COLO668 (cell line): Measurements from ENCODE around the gene KRTAP8-1.
A peak's percentile ranks its signal among the peaks of the same experiment; 100 is the strongest.

Experiments
- DNase-seq: peaks from one replicate; lab custom pipeline; 2025; ENCODE audit not compliant: unreplicated experiment; lab: John Stamatoyannopoulos, UW

Gene KRTAP8-1, protein sequence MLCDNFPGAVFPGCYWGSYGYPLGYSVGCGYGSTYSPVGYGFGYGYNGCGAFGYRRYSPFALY

DNA sequence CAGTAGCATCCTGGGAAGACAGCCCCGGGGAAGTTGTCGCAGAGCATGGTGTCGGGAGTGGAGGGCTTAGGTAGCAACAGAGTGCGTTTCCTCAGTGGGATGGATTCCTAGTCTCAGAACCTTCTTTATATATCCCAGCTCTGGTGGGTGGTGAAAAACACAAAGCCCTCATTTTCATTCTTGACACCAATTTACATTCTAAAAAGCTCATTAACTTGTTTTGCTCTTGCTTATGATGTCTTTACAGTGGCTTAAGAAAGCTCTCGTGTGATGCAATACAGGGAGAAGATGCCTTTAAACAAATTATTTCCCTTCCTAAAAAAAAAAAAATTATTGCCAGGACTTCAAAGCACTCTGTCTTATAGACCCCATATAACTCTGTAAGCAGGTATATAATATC, at the start of gene KRTAP8-1:
TSS of gene KRTAP8-1 (minus strand) at position 101 of the 400 bp plus-strand sequence. CDS start at position 47, 54 bp downstream.
- no peak for DNase-seq

DNA sequence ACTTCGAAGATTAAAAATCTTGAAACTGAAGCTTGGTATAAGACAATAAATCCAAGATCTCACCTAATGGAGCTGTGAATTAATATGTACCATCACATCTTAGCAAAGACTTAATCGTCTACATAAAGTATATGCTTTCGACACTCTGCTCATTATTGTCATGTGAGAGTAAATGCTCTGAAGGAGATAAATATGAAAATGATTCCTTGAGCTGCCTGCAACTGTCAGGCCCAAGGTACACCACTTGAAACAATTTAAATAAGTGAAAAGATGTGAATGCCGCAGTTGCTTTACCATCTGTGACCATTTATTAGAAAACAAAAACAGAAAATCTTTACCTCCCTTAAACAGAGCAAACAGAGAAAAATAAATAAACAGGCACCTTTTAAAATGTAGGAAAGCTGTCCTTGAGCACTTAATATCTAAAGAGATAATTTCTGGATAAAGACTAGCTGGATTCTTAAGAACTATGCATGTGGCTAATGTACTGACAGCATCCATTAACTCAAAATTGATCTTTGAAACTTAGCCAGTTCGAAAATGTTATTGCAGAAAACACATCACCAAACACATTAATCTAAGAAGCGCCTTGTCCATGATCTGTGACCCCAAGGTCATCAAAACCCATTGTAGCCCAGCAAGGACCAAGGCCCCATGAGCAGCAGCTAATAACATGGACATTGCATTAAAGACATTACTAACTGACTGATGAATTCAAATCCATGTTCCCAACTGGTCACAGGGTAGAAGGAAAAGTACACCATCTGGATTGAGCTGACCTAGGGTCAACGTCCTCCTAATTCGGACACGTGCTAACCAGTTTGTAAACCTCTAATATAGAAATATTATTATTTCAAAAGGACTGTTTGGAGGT, 34.8 kb upstream of the KRTAP8-1 start:
- DNase-seq, result no peak

DNA sequence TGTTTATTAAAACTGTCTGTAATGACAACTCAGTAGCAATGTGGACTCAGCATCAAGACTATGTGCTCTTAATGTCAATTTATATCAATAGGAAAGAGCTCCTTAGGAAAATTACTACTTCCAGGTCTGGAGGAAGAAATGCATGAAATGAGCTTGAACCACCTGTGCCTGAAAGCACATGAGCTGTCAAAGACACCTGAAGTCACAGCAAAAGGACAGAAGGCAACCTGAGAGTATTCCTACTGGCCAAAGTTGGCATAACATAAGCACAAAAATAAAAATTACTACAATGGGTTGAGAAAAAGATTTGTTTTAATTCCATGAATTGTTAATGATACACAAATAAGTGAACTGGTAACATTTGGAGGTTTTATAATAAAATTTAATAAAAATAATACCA, 29.9 kb upstream of the KRTAP8-1 start:
- no peak for DNase-seq

DNA sequence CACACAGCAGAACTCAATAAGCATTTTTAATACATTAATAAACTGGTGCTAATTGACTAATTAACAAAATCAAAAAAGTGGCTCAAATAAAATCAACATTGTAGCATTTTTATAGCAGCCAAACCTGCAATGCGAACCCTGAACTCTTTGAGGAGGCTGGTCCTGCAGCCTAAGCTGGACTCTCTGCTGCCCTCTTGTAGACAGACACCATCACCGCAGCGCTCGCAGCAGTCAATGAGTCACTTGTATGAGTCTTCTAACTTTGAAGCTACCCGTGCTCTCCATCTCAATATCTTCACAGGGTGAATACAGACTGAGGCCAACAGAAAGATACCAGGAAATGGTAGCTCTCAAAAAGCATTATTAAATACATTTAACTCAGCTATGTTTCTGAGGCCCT, 26.2 kb upstream of the KRTAP8-1 start:
- peak; percentile 40 for DNase-seq

DNA sequence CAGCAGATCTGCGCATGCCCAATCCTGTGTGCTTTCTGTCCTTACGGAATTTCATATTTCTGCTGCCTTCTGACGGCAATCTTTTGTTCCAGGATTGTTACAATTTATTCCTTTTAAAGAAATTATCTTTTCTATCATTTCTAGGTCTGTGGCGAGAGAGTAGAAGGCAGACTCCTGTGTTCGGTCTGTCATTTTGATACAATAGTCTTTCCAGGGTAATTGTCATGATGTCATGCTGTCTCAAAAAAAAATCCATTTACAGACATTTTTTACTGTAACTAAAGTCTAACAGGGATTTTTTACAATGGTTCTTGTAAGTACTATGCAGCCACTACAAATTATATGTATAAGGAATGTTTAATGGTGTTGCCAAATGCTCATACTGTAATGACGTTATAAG, 25.5 kb upstream of the KRTAP8-1 start:
- no peak for DNase-seq

DNA sequence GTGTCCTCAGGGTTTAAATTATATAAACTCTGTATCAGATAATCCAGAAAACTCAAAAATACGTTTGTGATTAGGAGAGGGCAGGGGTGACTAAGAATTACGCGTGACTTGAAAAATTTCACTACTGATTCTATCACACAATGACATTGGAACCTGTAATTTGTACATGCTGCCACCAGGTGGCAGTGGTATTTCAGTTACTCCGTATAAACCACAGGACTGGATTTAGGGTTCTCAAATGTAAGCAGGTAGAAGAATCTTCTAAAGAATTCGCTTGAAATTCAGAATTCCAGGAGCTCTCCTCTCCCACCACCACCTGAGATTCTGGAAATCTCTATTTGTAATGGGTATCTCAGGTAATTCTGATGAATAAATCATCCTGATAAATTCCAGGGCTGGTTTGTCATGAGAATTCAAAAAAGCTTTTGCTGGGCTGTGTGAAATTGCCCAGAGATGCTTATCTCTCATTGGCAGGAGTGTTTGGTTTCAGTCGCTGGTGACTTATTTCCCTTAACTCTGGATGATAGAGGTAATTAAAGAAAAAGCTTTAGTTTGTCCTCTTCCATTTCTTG, 18.2 kb upstream of the KRTAP8-1 start:
- DNase-seq, result peak; percentile 46

DNA sequence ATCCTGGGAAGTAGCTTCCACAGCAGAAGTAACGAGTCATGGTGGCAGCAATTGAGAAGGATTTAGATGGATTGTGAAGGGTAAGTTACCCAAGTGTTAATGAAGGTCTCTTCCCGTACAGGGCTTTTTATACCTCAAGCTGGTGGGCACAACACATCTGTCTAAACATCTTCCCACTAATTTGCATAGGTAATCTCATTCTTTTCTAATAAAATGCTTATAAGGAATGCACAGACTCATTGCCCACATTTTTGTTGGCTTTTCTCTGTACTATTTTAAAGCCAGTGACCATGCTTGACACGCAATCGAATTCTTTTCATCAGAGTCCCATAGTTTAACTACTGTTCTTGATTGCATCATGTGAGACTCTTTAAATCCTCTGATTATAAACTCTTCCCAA, 16.6 kb upstream of the KRTAP8-1 start, which contains the start of gene KRTAP7-1:
TSS of gene KRTAP7-1 (minus strand) at position 101 of the 400 bp plus-strand sequence. CDS start at position 40, 61 bp downstream.
- DNase-seq, result no peak

DNA sequence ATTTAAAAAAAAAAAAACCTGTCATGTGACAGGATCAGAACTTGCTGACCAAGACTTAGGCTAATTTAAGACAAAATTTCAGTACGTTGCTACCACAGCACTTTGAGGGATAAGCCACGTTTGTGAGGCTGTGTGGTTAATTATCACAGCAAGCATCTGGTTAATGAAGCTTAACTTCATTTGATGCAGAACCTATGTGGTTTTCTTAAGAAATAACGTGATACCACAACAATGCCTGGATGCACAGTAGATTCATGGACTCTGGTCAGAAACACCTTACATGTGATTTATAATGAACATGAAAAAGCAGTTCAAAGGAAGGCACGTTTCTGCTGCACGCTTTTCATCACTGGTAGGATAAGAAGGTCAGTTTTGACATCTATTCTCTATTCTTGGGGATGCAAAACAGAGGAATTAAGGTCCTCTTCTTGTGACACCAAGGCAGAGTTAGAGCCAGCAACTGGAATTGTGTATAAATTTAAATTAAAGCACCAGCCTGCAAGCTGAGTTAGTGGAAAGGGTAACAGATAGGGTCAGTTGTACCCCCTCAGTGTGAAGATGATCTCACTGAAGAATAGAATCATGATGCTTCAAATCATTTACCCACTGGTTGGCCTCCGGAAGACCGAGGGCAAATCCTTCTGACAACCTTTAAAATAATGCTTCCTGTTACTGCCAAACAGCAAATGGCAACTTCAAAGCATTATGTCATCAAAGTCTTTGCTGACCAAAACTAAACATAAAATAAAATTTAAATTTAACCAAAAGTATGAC, 6.0 kb upstream of the KRTAP8-1 start:
- DNase-seq, result no peak

DNA sequence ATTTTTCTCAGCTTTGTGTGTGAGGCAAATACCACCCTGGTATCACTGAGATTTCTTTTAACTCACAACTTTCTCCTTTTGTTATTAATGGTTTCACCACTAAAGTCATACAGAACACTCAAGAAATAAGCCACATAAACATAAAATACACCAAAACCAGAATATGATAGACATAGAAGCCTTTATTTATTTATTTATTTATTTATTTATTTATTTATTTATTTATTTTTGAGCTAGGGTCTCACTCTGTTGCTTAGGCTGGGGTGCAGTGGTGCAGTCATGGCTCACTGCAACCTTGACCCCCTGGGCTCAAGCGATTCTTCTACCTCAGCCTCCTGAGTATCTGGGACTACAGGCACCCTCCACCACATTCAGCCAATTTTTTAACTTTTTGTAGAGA, 12.5 kb downstream of the KRTAP8-1 start:
- no peak for DNase-seq

DNA sequence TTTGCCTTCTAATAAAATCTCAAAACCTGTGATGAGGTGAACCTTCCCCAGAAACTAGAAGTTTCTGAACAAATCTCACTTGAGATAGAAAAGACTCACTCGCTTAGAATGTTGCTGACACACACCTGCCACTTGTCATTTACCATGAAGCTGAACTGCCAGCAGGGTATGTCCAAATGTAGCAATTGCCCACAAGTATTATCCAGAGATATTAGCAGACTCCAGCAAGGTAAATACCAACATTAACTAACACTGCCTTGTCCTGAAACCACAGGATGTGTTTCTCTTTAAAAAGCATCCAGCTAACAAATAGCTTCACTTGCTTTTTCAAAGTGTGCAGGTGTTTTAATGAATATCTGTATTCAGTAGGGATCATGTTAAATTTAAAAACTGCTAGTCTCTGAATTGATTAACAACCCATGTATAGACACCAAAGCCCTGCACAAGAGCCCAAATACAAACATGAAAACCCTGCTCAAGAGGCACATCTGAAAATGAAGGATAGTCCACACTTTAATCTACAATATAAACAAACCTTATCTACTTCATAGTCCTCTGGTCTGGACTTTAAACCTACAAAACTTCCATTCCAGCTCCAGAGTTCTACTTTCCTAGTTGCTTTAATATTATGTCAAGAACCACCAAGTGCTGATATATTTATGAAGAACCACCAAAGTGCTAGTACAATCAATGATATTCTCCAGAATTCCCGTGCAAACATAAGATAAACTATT, 19.3 kb downstream of the KRTAP8-1 start:
- no peak for DNase-seq

DNA sequence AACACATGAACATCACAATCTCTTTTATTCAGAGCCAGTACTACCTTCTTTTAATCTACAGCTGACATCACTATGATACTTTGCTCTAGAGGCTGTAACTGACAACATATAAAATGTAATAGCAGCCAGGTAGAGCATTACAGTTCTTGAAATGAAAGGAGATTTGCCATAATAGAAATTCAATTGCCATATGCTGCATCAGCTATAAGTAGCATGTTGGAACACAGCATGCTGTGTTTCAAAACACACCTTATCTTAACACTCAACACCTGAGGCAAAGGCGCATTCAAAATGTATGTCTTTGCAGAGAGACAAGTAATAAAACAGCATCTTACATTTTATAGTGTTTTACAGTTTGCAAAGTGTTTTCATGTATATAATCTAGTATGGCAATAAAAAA, 33.8 kb downstream of the KRTAP8-1 start:
- DNase-seq, result no peak

DNA sequence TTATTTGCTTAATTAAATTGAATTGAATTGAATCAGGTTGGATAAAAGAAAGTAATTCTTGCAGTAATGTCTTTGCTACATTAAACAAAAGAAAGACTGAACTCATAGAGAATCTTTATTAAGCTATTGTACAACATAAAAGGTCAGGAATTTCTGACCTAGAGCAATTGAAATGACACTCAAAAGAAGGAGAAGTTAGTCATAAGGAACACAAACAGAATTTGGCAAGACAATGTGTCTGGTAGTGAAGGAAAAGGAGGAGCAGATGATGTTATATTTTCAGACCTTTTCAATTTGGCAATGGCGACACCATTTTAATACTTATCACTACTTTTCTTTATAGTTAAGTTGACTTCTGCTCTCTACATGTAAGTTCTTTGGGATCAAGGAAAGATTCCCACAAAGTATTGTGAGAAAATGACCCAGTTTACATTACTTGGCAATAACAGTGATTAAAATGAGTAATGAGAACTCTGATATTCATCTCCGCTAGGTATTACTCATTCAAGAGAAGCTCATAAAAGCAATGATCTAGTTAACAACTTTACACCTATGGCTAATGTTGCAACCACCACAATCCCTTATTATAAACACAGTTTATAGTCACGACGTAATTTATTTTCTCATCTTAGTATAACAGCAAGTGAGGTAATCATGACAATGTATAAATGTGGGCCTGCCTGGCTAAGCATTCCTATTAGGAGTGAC, 43.2 kb downstream of the KRTAP8-1 start:
- no peak for DNase-seq
